BJ (cell line): Measurements from ENCODE around the gene SPTLC1. TPM values are rescaled to one million over a fixed set of nuclear protein-coding genes. Genes with fewer than 3 reads are reported as not detected.
"Not testable (repeated sequence)": the region's sequence is repeated elsewhere in the genome, so short reads cannot be mapped to it uniquely, and the experiment has no call there.

Experiments used
- CTCF ChIA-PET: fragments of 350-600 bp; formaldehyde crosslinking; extraction: SDS; loops from one replicate; lab custom pipeline; 2021; ENCODE audit warnings: antibody characterized with exemption, inconsistent platforms; lab: Yijun Ruan, JAX
- POLR2A ChIA-PET: fragments of 300-600 bp; sonication (Branson Sonifier 250); formaldehyde crosslinking; extraction: SDS; loops from one replicate; lab custom pipeline; 2021; ENCODE audit warnings: antibody characterized with exemption; lab: Charles Lee
- DNase-seq: peaks from one replicate; pipeline ENCODE4 v3.0.0-alpha.2; 2011; ENCODE audit warnings: low read depth
- H3K27me3 ChIP-seq: 2 replicates; pipeline ENCODE4 v1.6.0; 2011; ENCODE audit warnings: low read length; ENCODE audit not compliant: control insufficient read depth, insufficient read depth
- H3K36me3 ChIP-seq: 2 replicates; pipeline ENCODE4 v1.5.1; 2011; ENCODE audit warnings: low read length; ENCODE audit not compliant: control insufficient read depth, insufficient read depth
- H3K4me3 ChIP-seq: 2 replicates; pipeline ENCODE4 v1.5.1; 2011; ENCODE audit warnings: low read depth, mild to moderate bottlenecking, control low read depth, low read length
- CTCF ChIP-seq: IDR thresholded peaks from 2 replicates; pipeline ENCODE4 v1.5.1; 2011; ENCODE audit warnings: low read depth, mild to moderate bottlenecking, control low read depth, inconsistent platforms, low read length, moderate library complexity; ENCODE audit not compliant: insufficient read depth
- polyA plus RNA-seq: library from polyadenylated mRNA; depleted of rRNA; stranded (reverse); fragments of >200 nt; gene quantifications from 2 replicates; pipeline ENCODE4 v1.2.3, GENCODE V29; 2011

The SPTLC1 gene
- polyA plus RNA-seq, 1 experiment, result 102 TPM

GRCh38 chr9:92121265-92121664 lies 6.1 kb upstream of the SPTLC1 start:
- Histone ChIP-seq H3K36me3 (no peaks in the 10 kb centered on the region), H3K4me3 (no peak overlapping the region), H3K27me3 (no peaks in the 10 kb centered on the region; the same call in 1 of the 2 replicates)
- no peak for DNase-seq
- POLR2A ChIA-PET, result no interaction called here
- CTCF ChIA-PET, result interaction anchor here (1.2 to 3.7 kb wide), 2 partner anchors 13 to 18 kb away, joined by 5 to 21 read pairs; no protein-coding TSS in a partner anchor
- no peak for TF ChIP-seq CTCF

- ChIA-PET POLR2A (no interaction called here), CTCF (interaction anchor here (3.4 kb wide), 1 partner anchor 19 kb away, joined by 22 read pairs; no protein-coding TSS in a partner anchor)
- Histone ChIP-seq H3K4me3 (no peak overlapping the region), H3K27me3 (no peaks in the 10 kb centered on the region; the same call in 1 of the 2 replicates), H3K36me3 (no peaks in the 10 kb centered on the region)
- no peak for DNase-seq
- TF ChIP-seq CTCF, result no peak
Measured at GRCh38 chr9:92120138-92120537, 4.9 kb upstream of the SPTLC1 start.

GRCh38 chr9:92119586-92119985 lies 4.4 kb upstream of the SPTLC1 start:
- ChIA-PET POLR2A (no interaction called here), CTCF (interaction anchor here (1.1 to 3.4 kb wide), 2 partner anchors 15 to 20 kb away, joined by 3 to 22 read pairs; no protein-coding TSS in a partner anchor)
- H3K4me3 ChIP-seq, result no peak overlapping the region
- no peaks in the 10 kb centered on the region for H3K36me3 ChIP-seq
- DNase-seq, result no peak
- no peaks in the 10 kb centered on the region; the same call in 1 of the 2 replicates for H3K27me3 ChIP-seq
- TF ChIP-seq CTCF, result no peak

GRCh38 chr9:92108122-92108521 lies 7.1 kb downstream of the SPTLC1 start:
- Histone ChIP-seq H3K36me3 (peaks cover 1% of the 10 kb centered on the region; the same call in 1 of the 2 replicates), H3K4me3 (no peak overlapping the region), H3K27me3 (no peaks in the 10 kb centered on the region)
- TF ChIP-seq CTCF, result no peak
- no peak for DNase-seq
- ChIA-PET CTCF (interaction anchor here (0.7 kb wide), 1 partner anchor 350 kb away, joined by 3 read pairs; no protein-coding TSS in a partner anchor), POLR2A (no interaction called here)

- POLR2A ChIA-PET, CTCF ChIA-PET, H3K27me3 ChIP-seq, H3K36me3 ChIP-seq, DNase-seq, H3K4me3 ChIP-seq: not testable (repeated sequence)
Measured at GRCh38 chr9:92105446-92106225, 9.6 kb downstream of the SPTLC1 start.

GRCh38 chr9:92103601-92104000 lies 11.6 kb downstream of the SPTLC1 start:
- CTCF ChIA-PET, H3K36me3 ChIP-seq, DNase-seq, H3K4me3 ChIP-seq, H3K27me3 ChIP-seq, POLR2A ChIA-PET: not testable (repeated sequence)
